Coronary artery (tissue), 2 donors: ENCODE results near the gene KNSTRN.

Experiments
- DNase-seq: peaks from one replicate; pipeline ENCODE4 v3.0.0-alpha.2; 2017; ENCODE audit warnings: low spot score
- H3K27ac ChIP-seq, 2 donors: fragments of 200-600 bp; sonication (generic); one replicate each; pipeline ENCODE4 v1.5.1; 2016 to 2019
- H3K4me3 ChIP-seq: fragments of 200-600 bp; sonication (generic); 2 replicates; pipeline ENCODE4 v1.5.1; 2016; ENCODE audit warnings: mild to moderate bottlenecking, moderate library complexity
- TF ChIP-seq, protein P1 (sequence below): fragments of 200-600 bp; sonication (generic); IDR thresholded peaks from one replicate; pipeline ENCODE4 v1.5.1; 2019; ENCODE audit warnings: antibody characterized with exemption

Gene KNSTRN

DNA sequence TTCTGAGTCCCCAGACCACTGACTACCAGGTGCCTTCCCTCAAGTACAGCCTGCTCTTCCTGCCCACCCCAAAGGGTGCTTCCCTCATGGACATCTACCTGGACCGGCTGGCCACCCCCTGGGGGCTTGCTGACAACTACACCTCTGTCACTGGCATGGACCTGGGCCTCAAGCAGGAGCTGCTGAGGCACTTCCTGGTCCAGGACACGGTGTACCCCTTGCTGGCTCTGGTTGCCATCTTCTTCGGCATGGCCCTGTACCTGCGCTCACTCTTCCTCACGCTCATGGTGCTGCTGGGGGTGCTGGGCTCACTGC is 15.2 kb upstream of the KNSTRN start:
- peak overlapping the region; percentile 66 for H3K4me3 ChIP-seq
- no peak for DNase-seq
- peak overlapping the region; percentile 12 to 59 for H3K27ac ChIP-seq
- TF ChIP-seq, protein P1, sequence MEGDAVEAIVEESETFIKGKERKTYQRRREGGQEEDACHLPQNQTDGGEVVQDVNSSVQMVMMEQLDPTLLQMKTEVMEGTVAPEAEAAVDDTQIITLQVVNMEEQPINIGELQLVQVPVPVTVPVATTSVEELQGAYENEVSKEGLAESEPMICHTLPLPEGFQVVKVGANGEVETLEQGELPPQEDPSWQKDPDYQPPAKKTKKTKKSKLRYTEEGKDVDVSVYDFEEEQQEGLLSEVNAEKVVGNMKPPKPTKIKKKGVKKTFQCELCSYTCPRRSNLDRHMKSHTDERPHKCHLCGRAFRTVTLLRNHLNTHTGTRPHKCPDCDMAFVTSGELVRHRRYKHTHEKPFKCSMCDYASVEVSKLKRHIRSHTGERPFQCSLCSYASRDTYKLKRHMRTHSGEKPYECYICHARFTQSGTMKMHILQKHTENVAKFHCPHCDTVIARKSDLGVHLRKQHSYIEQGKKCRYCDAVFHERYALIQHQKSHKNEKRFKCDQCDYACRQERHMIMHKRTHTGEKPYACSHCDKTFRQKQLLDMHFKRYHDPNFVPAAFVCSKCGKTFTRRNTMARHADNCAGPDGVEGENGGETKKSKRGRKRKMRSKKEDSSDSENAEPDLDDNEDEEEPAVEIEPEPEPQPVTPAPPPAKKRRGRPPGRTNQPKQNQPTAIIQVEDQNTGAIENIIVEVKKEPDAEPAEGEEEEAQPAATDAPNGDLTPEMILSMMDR, result no peak

DNA sequence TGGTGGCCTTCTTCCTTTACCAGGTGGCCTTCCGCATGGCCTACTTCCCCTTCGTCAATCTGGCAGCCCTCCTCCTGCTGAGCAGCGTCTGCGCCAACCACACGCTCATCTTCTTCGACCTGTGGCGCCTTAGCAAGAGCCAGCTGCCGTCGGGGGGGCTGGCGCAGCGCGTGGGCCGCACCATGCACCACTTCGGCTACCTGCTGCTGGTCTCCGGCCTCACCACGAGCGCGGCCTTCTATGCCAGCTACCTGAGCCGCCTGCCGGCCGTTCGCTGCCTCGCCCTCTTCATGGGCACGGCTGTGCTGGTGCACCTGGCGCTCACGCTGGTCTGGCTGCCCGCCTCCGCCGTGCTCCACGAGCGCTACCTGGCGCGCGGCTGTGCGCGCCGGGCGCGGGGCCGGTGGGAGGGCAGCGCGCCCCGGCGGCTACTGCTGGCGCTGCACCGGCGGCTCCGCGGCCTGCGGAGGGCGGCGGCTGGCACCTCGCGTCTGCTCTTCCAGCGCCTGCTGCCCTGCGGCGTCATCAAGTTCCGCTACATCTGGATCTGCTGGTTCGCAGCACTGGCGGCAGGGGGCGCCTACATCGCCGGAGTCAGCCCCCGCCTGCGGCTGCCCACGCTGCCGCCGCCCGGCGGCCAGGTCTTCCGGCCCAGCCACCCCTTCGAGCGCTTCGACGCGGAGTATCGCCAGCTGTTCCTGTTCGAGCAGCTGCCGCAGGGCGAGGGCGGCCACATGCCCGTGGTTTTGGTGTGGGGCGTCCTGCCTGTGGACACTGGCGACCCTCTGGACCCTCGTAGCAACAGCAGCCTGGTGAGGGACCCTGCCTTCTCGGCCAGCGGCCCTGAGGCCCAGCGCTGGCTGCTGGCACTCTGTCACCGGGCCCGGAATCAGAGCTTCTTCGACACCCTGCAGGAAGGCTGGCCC is 14.6 kb upstream of the KNSTRN start:
- peak overlapping the region; percentile 66 for H3K4me3 ChIP-seq
- H3K27ac ChIP-seq, result peak overlapping the region; percentile 12 to 59
- TF ChIP-seq, protein P1, result peak; percentile 71
- no peak for DNase-seq

DNA sequence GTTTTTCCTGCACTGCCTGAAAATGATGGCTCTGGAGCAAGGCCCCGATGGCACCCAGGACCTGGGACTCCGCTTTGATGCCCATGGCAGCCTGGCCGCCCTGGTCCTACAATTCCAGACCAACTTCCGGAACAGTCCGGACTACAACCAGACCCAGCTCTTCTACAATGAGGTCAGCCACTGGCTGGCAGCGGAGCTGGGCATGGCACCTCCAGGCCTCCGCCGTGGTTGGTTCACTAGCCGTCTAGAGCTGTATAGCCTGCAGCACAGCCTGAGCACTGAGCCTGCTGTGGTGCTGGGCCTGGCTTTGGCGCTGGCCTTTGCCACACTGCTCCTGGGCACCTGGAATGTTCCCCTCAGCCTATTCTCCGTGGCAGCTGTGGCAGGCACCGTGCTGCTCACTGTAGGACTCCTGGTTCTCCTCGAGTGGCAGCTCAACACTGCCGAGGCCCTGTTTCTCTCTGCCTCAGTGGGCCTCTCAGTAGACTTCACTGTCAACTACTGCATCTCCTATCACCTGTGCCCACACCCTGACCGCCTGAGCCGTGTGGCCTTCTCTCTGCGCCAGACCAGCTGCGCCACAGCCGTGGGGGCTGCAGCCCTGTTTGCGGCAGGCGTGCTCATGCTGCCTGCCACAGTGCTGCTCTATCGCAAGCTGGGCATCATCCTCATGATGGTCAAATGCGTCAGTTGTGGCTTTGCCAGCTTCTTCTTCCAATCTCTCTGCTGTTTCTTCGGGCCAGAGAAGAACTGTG is 13.6 kb upstream of the KNSTRN start:
- DNase-seq, result no peak
- no peak overlapping the region for H3K4me3 ChIP-seq
- no peak overlapping the region for H3K27ac ChIP-seq
- TF ChIP-seq, protein P1, result no peak

DNA sequence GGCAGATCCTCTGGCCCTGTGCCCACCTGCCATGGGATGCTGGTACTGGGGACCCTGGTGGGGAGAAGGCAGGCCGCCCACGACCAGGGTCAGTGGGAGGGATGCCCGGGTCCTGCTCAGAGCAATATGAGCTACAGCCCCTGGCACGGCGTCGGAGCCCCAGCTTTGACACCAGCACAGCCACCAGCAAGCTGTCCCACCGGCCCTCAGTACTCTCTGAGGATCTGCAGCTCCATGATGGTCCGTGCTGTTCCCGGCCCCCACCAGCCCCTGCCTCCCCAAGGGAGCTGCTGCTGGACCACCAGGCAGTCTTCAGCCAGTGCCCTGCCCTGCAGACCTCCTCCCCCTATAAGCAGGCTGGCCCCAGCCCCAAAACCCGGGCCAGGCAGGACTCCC is 13.0 kb upstream of the KNSTRN start:
- Histone ChIP-seq H3K4me3 (no peak overlapping the region), H3K27ac (no peak overlapping the region)
- DNase-seq, result no peak
- TF ChIP-seq, protein P1, result no peak

DNA sequence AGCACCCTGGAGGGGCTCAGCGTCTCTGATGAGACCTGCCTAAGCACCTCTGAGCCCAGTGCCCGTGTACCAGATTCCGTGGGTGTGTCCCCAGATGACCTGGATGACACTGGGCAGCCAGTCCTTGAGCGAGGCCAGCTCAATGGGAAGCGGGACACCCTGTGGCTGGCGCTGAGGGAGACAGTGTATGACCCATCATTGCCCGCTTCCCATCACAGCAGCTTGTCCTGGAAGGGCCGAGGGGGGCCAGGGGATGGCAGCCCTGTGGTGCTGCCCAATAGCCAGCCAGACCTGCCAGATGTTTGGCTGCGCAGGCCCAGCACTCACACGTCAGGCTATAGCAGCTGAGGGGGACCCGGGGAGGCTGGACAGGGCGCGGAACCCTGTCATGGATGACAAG is 12.6 kb upstream of the KNSTRN start:
- no peak for DNase-seq

DNA sequence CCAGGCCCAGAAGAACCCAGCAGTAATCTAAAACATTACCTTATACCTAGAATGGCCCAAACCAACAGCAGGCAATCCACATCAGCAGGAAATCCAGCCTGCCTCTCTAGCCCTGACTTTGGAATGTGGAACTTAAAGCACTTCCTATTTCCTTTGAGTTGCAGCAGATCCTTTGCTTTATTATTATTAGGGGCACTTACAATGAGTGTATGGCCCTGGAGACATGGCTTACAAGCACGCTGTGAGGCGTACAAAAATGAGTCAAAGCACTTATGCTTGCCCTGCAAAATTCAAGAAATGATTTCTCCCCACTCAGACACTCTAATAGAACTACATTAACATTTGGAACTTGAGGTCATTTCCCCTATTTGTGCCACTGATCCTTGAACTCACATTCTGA is 9.5 kb upstream of the KNSTRN start:
- Histone ChIP-seq H3K27ac (no peak overlapping the region), H3K4me3 (no peak overlapping the region)
- TF ChIP-seq, protein P1, result no peak
- no peak for DNase-seq

More for the DNA sequence above, 12.6 kb upstream of the KNSTRN start:
- TF ChIP-seq, protein P1, result no peak
- Histone ChIP-seq H3K4me3 (no peak overlapping the region), H3K27ac (no peak overlapping the region)

DNA sequence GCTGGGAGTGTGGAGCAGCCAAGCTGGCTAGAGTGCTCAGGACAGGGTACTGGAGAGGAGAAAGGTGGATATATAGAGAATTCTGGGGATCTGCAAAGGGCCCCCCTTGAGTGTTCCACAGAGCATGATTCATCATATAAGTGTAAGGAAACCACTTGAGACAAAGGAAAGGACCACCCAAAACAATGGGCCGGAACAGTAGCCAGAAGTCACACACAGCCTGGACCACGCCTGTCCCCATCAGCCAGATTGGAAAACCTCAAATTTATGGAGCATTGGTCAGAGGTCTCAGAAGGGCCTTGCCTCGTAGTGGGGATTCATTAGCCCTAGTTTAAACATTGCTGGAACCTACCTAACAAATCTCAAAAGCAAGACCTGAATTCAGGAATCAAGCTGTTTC is 4.9 kb upstream of the KNSTRN start:
- no peak overlapping the region for H3K27ac ChIP-seq
- H3K4me3 ChIP-seq, result no peak overlapping the region
- TF ChIP-seq, protein P1, result no peak
- DNase-seq, result no peak
